Endometrium (tissue), 2 donors: Measurements from ENCODE around the gene KERA.

ENCODE experiments used
- FAIRE-seq: peaks from 2 replicates; lab custom pipeline; 2012; peaks lifted over from hg19 to GRCh38; lab: Jason Lieb, UNC
- donor health status: control.
- donor health status: control.

KERA gene

DNA sequence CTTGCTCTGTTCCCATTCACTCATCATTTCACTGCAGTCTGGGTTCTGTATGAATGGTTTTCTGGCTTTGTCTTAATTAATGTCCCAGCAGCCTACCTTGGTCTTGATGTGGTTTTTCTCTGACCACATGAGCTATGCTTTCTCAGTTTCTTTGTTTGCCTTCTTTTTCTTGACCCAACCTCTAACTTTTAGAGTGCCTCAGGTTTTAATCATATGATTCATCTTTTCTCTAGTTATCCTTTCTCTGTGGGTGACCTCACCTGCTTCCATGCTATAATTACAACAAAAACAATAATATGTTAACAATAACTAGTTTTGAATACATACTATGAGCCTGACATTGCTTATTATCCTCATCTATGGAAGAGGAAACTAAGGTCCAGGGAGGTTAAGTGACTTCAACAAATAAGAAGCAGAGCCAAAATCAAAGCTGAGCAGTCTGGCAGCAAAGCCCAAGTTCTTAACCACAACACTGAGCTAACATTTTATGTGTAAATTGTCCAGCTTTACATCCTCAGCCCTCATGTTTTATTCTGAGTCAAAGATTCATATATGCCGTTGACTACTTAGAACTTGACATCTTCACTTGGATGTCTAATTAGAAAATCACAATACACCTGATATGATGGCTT is 48.4 kb downstream of the KERA start:
- no peak for FAIRE-seq

GRCh38 chr12:91007531-91008290 is 50.1 kb downstream of the KERA start:
- peak; percentile 67 for FAIRE-seq

GRCh38 chr12:91004872-91005271 is 53.0 kb downstream of the KERA start, which contains the start of gene EPYC:
EPYC (minus strand) TSS chr12:91004972; CDS start chr12:91002565, 2,407 bp downstream.
- FAIRE-seq, result no peak

GRCh38 chr12:91003737-91004136 is 54.1 kb downstream of the KERA start:
- no peak for FAIRE-seq

- FAIRE-seq, result no peak
Observed at GRCh38 chr12:91001306-91001705, 56.5 kb downstream of the KERA start.
